Measurements from ENCODE around the gene GBGT1.

The GBGT1 gene

DNA sequence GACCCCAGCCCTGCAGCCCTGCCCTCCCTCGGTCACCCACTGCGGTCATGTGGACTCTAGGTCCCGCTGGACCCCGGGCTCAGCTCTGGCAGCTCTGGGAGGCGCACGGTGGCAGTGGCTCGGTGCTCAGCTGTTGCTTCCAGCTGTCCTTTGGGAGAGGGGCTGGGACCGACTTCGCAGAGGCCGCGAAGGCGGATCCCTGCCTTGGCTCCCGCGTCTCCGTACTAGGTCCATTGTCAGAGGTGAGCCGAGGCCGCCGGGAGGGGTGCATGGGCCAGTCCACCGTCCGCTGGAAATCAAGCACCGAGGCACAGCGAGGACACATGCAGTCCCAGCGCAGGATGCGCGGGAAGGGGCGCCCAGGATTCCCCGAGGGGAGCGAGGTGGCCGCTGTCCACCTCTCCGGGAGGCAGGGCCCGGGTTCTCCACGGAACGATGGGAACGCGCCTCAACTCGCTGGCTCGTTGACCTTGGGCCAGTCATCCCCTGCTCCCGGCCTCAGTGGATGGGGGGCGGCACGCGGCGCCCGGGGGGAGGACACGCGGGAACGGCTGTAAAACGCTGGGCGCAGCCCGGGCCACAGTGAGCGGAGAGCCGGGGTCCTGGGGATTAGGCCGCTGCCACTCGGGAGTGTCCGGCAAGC is 732 bp downstream of the GBGT1 start:
- no peak for DNase-seq (ENCODE audit: low read depth)
- TF ChIP-seq, protein P1, sequence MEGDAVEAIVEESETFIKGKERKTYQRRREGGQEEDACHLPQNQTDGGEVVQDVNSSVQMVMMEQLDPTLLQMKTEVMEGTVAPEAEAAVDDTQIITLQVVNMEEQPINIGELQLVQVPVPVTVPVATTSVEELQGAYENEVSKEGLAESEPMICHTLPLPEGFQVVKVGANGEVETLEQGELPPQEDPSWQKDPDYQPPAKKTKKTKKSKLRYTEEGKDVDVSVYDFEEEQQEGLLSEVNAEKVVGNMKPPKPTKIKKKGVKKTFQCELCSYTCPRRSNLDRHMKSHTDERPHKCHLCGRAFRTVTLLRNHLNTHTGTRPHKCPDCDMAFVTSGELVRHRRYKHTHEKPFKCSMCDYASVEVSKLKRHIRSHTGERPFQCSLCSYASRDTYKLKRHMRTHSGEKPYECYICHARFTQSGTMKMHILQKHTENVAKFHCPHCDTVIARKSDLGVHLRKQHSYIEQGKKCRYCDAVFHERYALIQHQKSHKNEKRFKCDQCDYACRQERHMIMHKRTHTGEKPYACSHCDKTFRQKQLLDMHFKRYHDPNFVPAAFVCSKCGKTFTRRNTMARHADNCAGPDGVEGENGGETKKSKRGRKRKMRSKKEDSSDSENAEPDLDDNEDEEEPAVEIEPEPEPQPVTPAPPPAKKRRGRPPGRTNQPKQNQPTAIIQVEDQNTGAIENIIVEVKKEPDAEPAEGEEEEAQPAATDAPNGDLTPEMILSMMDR (IDR thresholded peaks at IDR 0.05; ENCODE audit: insufficient read depth, low read depth, low read length, missing control alignments), result no peak
- peak overlapping the region; percentile 39 for H3K4me3 ChIP-seq (ENCODE audit: low read depth, low read length)

- no peak overlapping the region for H3K4me3 ChIP-seq (ENCODE audit: low read depth, low read length)
- no peak for DNase-seq (ENCODE audit: low read depth)
- TF ChIP-seq, protein P1 (IDR thresholded peaks at IDR 0.05; ENCODE audit: insufficient read depth, low read depth, low read length, missing control alignments), result no peak
Measured at GRCh38 chr9:133161547-133161950, 2.2 kb downstream of the GBGT1 start.

- TF ChIP-seq, protein P1 (IDR thresholded peaks at IDR 0.05; ENCODE audit: insufficient read depth, low read depth, low read length, missing control alignments), result peak; percentile 83
- DNase-seq (ENCODE audit: low read depth), result peak; percentile 60
Measured at GRCh38 chr9:133160742-133161546, 2.8 kb downstream of the GBGT1 start.

DNA sequence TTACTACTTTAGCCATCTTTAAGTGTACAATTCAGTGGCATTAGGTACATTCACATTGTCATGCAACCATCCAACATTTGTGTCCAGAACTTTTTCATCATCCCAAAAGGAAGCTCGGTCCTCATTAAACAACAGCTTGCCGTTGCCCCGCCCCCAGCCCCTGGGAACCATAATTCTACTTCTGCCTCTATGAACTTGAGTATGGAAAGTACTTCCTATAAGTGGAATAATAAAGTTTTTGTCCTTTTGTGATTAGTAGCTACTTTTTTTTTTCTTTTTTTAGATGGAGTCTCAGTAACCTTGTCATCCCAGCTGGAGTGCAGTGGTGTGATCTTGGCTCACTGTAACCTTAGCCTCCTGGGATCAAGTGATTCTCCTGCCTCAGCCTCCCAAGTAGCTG is 5.0 kb downstream of the GBGT1 start:
- TF ChIP-seq, protein P1 (IDR thresholded peaks at IDR 0.05; ENCODE audit: insufficient read depth, low read depth, low read length, missing control alignments), result no peak
- DNase-seq (ENCODE audit: low read depth), result no peak
- H3K4me3 ChIP-seq (ENCODE audit: low read depth, low read length), result no peak overlapping the region

More at GRCh38 chr9:133160742-133161546, 2.8 kb downstream of the GBGT1 start:
- no peak overlapping the region for H3K4me3 ChIP-seq (ENCODE audit: low read depth, low read length)

DNA sequence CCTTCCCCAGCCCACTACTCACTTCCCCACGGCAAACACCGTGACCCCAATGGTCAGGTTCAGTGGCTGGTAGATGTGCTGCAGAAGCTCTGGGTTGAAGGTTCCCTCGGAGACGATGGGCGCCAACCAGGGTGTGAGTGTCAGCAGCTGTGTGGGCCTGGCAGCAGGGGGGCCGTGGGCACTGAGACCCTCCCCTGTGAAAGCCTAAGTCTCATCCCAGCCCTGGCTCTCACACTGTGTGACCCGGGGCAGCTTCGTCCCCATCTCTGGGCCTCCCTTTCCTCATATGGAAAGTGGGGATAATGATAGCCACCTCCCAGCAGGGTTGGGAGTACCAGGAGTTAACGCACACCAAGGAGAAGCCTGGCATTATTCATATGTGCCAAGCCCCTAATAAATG is 8.6 kb downstream of the GBGT1 start:
- no peak for DNase-seq (ENCODE audit: low read depth)
- TF ChIP-seq, protein P1 (IDR thresholded peaks at IDR 0.05; ENCODE audit: insufficient read depth, low read depth, low read length, missing control alignments), result no peak
- no peak overlapping the region for H3K4me3 ChIP-seq (ENCODE audit: low read depth, low read length)

DNA sequence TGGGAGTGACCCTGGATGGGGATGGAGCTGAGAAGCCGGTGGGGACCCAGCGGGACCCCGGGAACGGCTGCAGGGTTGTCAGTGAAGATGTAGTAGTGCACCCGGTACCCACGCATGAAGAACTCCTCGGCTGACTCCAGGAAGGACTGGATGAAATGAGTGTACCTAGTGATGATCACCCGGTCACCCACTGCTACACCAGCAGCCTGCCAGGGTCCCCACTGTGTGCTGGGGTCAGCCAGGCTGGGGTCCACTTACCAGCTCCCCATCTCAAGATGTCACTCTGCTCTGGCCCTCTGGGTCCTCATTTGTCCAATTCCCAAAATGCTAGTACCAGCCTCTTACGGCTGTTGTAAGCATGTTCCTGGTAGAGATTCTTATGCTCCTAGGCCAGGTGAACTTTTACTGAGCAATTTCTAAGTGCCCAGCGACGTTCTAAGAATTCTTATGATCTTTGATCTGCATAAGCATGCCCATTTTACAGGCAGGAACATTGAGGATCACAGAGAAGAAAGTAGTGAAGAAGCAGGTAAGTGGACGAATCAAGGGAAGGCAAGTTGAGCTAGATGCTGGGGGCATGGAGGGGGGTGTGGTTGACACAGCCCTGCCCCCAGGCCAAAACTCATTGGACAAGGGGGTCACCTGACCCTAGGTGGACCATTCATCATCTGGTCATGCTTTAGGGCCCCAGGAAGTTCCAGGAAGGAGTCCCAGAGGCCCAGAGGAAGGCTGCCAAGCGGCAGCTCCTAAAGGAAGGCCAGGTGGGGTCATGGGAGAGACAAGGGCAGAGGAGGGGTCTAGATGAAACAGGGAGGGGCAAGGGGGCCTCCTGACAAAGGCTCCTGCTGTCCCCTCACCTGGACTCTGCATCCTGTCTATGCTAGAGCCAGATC is 9.4 kb downstream of the GBGT1 start:
- no peak overlapping the region for H3K4me3 ChIP-seq (ENCODE audit: low read depth, low read length)
- no peak for DNase-seq (ENCODE audit: low read depth)
- TF ChIP-seq, protein P1 (IDR thresholded peaks at IDR 0.05; ENCODE audit: insufficient read depth, low read depth, low read length, missing control alignments), result no peak

All from GM12865 (cell line).